Activated T-cell treated with anti-CD3 and anti-CD28 coated beads, Interleukin-2, amount 50 U/mL, for 48 hours (primary cell): ENCODE results near the gene ILK.
A peak's percentile ranks its signal among the peaks of the same experiment; 100 is the strongest.

Experiments
- DNase-seq, 2 experiments: peaks; one replicate each; pipeline ENCODE4 v3.0.0-alpha.2; 2020

Gene ILK

DNA sequence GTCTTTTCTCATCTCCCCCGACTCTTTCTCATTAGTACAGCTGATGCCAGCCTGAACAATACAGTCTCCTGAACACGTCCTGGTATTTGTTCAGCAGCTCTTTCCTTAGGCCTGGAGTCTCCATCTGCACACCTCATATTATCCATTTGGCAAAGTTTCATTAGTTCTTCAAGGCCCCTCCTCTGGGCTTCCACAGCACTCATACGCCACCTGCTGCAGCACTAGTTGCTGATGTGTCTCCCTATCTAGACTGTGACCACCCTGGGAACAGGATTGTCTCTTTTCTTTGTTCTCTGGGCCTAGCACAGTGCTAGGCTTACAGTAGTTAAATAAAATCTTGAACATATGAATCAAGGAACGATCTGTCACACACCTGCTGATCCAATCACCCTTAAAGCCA lies 34.9 kb downstream of the ILK start:
- DNase-seq = no peak

DNA sequence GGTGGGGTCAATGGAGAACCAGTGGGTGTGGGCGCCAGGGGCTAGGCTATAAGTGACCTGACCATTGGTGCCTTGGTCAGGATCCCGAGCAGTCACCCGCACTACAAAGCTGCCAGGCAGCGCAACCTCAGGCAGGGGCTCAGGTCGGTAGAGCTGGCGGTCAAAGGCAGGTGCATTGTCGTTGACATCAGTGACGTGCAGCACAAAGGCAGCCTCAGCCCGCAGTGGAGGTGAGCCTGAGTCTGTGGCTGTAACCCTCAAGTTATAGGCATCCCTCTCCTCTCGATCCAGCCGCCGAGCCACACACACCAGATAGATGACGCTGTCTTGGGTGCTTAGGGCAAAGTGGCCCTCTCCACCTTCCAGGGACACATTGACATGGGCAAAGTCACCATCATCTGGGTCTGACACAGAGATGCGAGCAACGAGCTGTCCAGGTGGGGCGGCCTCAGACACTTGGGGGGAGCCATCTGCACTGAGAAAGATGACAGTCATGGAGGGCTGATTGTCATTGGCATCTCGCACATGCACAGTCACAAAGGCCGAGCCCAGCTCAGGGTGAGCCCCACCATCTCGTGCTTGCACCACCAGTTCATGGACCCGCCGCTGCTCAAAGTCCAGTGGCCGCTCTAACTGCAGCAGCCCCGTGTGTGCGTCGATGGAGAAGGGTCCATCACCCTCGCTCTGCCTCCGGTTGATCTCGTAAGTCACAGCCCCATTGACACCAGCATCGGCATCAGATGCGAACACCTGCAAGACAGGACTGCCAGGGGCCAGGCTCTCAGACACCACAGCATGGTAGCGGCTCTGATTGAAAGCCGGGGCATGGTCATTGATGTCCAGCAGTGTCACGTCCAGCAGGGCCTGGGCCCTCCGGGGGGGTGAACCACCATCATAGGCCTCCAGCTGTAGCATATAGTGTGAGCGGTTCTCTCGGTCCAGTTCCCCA lies 36.7 kb downstream of the ILK start:
- no peak for DNase-seq

DNA sequence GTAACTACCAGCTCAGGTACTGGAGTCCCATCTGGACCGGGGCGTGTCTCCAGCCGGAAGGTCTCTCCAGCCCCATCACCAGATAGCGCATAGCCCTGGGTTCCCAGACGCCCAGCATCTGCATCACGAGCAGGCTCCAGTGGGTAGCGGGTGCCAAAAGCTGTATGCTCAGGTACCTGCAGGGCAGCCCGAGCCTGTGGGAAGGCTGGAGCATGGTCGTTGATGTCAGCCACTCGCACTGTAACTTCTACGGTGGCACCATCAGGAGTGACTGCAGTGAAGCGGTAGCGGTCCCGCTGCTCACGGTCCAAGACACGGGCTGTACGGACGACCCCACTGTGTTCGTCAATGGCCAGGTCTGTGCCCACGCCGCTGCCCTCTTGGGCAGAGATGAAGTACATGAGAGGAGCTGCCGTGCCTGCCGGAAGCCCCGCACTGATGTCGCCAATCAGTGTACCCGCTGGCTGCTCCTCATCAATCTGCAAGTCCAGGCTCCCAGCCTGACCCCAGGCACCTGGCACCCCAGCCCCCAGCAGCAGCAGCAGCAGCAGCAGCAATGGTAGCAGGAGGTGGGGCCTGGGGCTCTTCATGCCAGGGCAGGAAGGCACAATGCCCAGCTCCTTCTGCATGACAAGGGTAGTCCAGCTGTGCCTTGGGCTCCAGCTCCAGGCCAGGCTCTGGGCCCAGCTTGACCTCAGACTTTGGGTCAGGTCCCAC lies 37.6 kb downstream of the ILK start:
- no peak for DNase-seq

DNA sequence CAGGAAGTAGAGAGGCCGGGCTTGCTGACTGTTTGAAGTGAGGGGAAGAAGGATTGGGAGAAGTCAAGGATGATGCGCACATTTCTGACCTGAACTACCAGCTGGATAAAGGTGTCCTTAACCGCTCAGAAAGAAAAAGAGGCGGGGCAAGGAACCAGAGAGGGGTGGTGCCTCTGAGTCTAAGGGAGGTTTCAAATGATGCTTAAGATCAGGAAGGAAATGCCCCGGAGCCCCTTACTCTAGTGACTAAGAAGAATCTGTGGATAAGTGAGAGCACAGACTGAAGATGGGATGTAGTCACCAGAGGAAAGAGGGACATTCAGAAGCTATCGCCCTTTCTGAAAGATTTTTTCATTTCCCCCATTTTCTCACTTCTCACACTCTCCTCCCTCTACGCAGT lies 39.4 kb downstream of the ILK start:
- no peak for DNase-seq

DNA sequence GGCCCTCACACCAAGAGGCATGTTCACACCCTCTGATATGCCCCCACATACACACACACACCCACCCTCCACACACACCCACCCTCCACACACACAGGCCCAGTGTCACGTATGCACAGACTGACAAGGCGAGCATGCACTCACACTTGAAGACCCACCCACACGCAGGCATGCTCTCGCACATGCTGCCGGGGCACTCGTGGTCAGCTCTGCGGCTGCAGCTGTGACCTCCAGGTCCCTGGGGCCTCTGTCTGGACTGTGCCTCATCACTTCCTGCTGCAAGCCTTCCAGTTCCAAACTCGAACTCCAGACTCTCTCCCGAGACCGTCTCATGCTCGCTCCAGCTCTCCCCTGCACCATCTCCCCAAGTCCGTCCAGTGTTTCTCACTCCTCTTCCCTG lies 42.5 kb downstream of the ILK start:
- peak; percentile 22 to 29 for DNase-seq

DNA sequence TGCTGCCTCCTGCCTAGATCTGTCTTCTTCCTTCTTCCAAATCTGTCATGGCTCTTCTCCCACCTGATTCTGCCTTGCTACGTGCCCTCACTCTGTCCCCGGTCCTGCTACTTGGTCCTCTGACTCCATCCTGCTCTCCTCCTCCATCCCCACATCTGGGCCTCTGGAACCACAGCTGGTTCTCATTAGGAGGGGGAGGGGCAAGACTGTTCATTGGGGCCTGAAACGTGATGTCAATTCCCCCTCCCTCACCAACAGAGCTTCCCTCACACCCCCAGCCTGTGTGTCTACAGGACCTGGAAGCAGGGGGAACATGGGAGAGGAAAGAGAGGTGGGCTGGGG lies 43.0 kb downstream of the ILK start:
- no peak for DNase-seq

DNA sequence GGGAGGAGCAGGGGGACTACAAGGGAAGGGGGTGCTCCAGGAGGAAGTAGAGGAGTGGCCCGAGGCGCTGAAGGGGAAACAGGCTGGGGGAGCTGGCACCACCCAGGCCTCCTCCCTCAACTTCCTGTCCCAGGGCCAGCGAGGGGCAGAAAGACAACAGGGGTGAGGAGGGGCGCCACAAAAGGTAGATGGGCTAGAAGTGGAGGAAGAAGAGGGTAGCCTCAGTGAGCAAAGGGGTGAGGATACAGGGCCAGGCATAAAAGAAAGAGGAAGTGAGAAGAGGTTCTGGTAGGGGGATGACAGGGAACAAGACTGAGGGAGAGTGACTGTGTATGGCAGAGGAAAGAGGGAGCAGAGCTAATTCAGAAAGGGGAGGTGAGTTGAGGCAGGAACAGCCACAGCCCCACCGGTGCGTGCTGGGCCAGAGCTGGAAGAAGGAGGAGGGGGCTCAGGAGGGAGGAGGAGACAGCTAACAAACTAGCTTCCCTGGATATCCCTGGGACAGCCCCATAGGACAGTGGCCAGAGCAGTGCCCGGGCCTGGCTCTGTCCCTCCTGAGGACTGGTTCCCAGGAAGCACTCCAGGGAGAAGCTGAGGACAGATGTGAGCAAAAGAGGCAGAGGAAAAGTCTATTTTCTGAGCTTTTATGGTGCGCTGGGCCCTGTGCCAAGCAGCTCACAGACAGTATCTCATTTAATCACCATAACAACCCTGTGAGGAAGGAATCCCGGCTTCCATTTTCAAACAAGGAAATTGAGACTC lies 43.5 kb downstream of the ILK start:
- DNase-seq = peak; percentile 56 to 60

DNA sequence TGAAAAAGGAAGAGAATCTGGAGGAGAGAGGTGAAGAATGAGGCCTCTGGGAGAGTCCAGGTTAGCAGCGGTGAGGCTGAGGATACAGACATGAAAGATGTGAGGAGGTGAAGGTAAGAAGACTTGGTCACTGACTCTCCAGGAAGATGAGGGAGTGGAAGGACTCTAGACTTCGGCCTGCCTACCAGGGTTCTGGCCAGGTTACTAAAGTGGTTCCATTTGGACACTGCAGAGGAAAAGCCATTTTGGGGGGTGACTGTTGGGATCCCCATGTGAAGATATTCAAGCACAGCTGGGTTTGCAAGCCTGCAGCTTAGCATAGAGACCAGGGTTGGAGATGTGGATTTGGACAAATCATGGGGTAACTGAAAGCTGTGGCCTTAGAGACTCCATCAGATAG lies 44.3 kb downstream of the ILK start:
- peak in 1 of 2 experiments; percentile 15 for DNase-seq

DNA sequence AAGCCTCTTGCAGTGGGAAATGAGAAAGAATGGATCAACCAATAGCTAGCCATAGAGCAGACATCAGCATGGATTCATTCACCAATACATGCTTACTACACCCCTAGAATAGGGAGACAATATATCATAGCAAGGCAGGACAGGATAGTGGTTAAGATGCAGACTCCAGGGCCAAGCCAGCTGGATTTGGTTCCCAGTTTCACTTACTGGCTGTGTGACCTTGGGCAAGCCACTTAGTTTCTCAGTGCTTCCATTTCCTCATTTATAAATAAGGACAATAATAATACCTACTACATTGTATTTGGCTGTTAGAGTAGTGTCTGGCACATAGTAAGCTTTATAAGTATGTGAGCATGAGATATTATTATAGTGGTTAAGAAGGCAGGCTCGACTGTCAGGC lies 44.9 kb downstream of the ILK start:
- DNase-seq = no peak

DNA sequence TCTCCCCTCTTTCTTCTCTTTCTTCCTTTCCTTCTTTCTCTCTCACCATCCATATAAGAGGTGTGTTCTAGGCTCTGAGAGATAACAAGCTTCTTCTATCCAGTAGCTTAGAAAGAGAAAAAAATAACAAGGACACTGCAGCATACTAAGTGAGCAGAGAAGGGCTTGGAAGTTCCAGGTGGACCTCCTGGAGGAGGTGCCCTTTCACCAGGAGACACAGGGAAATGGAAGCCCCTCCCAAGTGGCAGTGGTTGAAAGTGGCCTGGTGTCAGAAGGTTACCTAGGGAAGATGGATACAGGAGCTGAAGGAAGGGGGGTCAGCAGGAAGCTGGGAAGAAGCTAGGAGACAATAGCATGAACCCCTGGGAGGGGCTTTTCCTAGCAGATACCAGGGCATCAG lies 46.5 kb downstream of the ILK start:
- peak in 1 of 2 experiments; percentile 11 for DNase-seq

DNA sequence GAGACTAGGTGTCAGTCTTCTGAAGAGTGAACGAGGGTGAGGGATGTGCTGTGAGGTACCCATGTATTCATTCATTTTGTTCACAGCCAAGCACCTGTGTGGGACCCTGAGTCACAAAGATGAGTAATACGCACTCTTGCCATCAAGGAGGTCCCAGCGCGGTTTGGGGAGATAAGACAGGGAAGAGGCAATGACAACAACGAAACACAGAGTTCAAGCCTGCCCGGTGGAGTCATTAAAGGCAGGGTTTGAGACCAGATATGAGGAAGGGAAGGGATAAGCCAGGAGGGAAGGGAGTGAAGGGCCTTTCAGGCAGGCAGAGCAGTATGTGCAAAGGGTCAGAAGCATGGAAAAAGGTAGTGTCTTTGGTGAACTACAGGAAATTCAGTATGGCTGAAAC lies 47.4 kb downstream of the ILK start:
- peak; percentile 67 to 69 for DNase-seq

DNA sequence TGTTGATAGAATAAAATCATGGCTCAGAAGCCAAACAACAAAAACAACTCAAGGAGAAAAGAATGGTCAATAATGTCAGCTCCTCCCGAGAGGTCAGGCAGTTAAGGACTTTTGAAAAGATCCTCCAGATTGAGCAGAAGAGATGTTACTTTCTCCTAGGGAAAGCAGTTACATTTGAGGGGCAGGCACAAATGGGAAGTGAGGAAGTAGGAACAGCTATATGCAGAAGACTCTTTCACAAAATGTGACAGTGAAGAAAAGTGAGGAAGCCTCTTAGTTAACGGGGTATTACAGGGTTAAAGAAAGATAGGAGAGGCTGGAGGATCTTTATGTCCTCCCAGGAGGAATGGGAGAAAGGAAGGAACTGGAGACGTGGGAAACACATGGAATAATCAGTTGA lies 48.6 kb downstream of the ILK start:
- no peak for DNase-seq

DNA sequence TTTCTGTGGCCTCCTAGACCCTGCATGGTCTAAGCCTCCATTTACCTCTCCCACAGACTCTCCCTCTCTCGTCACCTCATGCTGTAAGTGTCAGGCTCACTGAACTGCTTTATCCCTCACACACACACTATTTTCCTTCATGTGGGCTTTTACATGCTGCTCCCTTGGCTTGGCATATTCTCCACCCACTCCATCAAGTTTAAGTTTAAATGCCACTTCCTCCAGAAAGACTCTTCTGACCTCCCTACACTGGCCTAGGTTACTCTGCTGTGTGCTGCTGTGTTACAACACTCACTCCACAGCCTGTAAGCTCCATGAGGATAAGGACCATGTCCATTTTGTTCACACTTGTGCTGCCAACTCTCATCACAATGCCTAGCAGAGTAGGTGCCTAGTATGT lies 49.5 kb downstream of the ILK start:
- peak in 1 of 2 experiments; percentile 12 for DNase-seq

DNA sequence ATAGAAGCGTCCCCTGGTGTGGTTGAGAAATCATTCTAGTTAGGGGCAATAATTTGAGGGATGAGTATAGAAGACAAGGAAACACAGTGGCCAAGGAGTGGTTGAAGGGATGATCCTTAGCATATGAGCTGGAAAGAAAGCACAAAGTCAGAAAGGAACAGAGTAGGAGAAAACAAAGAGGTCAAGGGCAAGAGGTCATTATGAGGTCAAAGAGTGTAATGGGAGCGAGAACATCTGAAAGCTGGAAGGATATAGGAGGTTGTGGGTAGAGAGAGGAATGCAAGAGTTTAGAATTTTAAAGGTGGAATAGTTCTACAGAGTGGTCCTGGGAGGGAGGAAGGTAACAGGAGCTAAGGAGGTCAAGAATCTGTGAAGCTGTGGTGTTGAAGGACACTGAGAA lies 50.1 kb downstream of the ILK start:
- no peak for DNase-seq

DNA sequence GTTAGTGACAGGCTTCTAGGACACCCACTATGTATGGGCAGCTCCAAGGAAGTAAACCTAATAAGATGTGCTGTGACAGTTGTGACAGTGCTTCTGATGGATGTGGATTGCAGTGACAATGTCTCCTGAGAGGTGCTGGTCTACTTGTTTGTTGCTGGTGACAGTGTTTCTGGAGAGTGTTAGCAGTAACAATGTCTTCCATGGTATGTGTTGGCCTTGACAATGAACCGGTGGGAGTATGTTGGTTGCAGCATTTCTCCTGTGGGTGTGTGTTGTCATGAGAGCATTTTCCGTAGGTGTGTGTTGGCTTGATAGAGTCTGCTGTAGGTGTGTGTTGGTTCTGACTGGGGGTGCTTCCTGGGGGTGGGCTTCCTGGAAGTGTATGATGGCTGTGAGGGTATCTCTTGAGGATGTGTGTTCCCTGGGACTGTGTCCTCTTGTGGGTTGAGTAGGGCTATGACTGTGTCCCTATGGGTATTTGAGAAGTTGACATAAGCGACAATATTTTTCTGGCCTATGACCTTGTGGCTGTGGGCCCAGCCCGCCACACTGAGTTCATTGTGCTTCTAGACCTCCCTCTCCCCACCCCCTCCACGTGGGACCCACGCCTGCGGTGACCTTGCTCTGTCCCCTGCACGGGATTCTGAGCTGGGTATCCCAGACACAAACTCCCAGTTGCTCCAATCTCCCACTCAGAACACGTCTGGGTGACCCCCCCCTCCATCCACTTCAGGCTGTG lies 50.9 kb downstream of the ILK start:
- DNase-seq = peak in 1 of 2 experiments; percentile 20

DNA sequence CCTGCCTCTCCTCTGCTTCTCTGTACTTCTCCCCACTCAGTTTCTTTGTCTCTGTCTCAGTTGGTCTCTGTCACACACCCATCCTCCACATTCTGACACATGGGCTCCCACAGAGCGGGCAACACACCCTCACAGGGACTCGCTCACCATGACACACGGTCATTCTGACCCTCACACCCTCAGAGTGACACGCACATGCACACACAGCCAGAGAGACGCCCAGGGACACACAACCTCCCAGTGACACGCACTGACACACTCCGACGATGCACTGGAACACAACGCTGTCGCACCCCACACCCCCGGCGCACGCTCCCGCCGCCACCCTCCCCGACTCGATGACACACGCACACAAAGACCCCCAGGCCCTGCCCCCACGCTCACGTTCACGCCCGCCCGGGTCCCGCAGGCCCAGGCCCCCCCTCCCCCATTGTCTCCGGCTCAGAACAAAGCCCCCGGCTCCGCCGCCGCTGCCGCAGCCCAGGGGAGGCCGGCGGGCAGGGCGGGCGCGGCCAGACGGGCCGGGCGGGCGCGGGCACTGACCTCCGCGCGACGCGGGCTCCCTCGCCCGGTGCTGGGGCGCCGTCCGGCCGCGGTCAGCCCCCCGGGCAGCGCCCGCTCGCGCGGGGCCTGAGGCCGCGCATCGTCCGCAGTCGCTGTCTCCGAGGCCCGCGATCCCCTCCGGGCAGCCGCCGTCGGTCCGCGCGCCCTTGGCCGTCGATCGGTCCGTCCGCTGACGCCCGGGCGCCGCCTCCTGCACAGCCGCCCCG lies 51.6 kb downstream of the ILK start:
- DNase-seq = peak; percentile 50 to 52

DNA sequence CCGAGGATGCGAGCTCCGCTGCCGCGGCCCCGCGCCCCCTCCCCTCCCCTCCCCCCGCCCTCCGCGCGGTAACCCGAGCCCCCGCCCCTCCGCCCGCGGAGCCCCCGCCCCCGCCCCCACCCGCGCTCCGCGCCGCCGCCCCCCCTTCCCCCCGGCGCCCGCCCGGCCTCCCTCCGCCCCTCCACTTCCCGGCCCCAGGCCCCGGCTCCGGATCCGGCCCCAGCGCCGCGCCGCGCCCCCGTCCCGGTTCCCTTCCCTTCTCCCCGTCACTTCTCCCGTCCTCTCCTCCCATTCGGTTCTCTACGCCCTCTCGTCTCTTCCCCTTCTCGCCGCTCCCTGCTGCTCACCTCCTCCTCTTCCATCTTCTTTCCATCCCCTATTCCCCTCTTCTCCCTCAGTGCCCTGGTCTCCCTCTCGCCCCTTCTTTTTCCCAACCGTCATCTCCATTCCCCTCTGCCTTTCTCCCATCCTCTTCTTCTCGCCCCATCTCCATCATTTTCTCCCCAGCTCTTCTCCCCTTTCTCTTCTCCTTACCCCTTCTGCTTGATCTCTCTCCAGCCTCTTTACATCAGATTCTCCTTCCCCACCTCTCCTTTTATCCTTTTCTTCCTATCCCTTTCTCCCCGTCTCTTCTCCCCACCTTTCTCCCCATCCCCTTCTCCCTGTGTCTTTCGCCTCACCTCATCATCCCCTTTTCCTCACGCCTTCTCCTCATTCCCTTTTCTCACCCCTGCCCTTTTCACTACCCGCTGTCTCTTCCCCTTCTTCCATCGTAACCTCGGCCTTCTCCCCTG lies 52.4 kb downstream of the ILK start, which contains the start of gene DCHS1:
Gene DCHS1 (minus strand): TSS at position 20 of the 794 bp plus-strand sequence. CDS start 14,196 bp downstream, outside the sequence.
- DNase-seq = no peak

DNA sequence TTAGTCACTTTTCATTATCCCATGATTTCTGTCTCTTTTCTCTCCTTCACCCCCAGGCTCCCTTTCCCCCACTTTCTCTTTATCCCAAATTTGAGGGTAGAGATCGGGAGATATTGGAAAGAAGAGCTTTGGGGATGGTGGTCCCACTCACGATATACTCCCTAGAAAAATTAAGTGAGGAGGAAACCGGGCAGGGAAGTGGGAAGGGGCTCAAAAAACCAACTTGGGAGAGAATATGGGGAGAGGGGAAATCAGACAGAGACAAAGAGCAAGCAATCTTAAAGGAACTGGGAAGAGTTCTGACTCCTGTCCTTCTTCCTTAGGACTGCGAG lies 53.0 kb downstream of the ILK start:
- DNase-seq = no peak

DNA sequence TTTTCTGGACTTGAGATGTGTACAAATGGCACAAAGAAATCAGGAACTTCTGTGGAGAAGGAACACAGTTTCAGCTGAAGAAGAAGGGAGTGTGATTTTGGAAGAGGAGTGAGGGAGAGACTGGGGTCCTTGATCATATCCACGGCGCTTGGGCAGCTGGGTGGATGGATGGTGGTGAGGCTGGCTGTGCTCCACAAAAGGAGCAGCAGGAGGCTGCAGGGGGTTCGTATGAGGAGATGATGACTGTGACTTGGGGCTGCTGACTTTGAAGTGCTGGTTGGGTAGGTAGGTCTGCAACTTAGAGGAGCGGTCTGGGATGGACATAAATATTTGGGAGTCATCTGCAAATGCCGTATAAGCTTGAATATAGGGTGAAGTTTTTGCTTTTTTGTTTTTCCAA lies 53.4 kb downstream of the ILK start:
- DNase-seq = no peak

DNA sequence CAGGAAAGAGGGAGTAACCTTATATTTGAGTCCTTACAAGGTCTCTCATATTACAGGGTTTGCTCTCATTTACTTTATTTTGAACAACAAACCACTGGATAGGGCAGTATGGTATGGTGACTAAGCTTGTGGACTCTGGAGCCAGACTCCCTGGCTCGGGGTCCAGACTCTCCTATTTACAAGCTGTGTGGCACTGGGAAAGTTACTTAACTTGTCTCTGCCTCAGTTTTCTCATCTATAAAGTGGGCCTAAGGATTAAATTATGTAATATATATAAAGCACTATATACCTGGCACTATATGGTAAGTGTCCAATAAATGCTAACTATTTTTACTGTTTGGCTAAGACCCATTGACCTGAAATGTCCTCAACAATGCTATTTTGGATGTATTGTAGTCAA lies 53.8 kb downstream of the ILK start:
- no peak for DNase-seq

DNA sequence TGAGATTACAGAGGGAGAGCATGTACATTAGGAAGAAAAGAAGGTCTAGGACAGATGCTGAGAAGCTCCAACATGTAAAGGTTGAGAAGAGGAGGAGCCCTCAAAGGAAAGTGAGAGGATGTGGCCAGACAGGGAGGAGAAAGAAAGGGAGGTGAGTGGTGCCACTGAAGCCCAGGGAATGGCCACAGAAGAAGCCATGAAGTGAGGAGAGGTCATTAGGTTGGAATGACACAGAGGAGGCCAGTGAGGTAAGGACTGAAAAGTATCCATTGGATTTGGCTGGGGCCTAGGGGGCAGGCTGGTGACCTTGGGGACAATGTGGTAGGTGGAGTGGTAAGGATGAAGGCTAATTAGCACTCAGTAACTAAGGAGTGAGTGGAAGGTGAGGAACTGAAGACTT lies 55.1 kb downstream of the ILK start:
- DNase-seq = no peak
